ENCODE measurements around the gene FAM174B.

The FAM174B gene

DNA sequence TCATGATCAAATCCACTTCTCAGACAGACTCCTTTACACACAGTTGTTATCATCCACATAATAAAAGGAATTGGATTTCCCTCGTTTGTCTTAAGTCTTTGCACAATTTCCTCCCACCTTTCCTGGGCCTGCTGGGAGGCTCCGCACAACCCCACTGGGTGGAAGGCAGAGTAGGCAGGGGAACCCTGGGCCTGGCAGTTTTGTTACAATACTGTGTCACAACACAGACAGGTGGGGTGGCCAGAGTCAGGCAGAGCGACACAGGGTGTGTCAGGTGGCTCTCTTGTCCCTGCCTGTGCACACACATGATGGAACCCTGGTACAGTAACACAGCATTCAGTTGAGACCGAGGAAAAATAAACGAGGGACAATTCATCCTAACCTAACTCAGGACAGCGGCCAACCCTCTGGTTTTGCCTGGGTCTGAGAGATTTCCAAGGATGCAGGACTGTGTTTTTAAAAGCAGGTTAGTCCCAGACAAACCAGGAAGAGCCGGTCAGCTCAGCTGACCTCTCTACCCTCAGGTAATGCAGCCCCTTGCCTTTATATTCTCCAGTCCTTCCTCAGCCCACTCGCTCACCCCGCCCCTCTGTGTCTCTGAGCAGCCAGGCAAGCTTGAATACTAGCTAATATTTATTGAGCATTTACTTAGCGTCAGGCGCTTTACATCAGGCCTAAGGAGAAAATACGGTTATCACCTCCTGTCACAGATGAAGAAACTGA lies 8.8 kb upstream of the FAM174B start:
- no peak for DNase-seq (ENCODE audit: low spot score)

DNA sequence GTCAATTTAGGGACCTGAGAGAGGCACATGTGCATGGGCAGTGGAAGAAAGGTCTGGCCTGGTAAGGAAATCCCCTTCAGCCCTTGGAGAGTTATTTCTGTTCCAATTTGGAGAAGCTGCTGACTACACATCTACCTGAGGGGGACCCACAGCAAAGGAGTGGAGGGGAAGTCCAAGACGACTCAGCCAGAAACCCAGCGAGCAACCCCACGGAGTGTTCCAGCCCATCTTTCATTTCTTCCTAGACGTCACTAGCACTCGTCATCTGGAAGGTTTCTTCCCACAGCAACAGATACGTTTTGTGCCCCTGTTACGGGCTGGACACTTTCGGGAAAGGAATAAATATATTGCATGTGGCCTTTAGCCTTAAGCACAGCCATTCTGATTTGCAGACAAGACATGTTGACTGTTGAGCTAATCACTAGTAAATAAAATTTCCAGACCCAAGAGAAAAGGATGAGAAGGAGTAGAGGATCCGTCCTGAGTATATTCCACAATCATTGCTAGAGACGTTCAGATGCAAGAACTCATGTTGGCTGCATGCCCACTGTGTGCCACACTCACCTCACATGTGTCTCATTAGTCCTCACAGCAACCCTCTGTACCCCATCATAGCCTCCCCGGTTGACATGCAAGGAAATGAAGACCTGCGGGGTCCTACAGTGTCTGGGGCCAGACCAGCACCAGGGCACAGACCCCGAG lies 7.8 kb upstream of the FAM174B start:
- no peak for DNase-seq (ENCODE audit: low spot score)

DNA sequence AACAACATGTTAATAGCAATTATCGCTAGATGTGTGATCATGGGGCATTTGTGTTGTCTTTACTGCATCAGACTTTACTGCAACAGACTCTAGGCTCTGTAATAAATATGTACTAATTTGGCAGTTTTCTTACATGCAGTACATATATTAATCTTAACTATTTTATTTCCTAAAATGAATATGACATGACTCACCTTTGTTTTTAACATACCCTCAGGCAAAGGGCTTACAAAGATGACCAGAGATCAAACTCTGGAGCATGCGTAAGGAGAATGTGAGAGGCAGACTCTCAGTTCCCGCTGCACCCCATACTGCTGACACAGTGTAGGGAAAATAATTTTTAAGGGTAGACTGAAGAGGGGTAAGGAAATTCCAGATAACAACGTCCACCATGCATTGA lies 7.2 kb upstream of the FAM174B start:
- DNase-seq (ENCODE audit: low spot score) = no peak

DNA sequence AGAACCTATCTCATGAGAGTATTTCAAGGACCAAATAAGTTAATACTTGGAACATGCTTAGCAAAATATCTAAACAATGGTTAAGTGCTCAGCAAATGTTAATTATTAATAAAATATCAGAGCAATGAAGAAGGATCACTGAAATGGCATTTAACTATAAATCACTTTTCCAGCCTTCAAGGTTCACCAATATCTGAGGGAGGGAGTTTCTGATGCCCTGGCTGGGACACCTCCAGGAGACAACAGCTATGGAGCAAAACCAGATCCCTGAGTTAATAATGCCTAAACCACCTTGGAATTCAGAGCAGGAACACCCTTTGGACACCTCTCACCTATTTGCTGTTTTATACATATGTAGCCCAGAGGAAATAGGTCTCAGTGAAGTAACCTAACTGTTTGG lies 6.4 kb upstream of the FAM174B start:
- no peak for DNase-seq (ENCODE audit: low spot score)

DNA sequence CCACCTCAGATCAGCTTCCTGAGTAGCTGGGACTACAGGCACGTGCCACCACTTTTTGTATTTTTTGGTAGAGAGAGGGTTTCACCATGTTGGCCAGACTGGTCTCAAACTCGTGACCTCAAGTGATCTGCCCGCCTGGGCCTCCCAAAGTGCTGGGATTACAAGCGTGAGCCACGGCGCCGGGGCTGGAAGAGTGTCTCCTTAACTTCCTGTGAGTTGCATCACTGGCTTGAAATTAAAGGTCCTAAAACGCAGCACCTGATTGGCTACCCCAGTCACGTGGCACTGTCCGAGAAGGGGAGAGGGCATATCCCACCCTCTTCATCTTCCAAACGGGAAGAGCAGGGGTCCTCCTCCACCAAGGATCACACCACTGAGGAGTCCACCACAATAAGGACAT lies 5.5 kb upstream of the FAM174B start:
- no peak for DNase-seq (ENCODE audit: low spot score)

DNA sequence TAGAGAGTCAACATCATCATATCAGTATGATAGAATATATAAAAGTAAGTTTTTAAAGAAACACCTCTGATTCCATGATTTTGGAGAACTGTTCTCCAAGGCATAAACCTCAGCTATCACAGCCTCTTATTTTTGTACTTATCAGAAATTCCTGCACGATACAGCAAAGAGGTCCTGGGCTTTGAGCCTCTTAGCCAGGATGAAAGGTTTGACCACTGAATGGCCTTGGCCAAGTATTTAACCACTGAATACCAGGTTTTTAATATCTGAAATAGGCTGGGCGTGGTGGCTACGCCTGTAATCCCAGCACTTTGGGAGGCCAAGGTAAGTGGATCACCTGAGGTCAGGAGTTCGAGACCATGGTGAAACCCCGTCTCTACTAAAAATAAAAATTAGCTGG lies 1.9 kb upstream of the FAM174B start:
- no peak for DNase-seq (ENCODE audit: low spot score)

DNA sequence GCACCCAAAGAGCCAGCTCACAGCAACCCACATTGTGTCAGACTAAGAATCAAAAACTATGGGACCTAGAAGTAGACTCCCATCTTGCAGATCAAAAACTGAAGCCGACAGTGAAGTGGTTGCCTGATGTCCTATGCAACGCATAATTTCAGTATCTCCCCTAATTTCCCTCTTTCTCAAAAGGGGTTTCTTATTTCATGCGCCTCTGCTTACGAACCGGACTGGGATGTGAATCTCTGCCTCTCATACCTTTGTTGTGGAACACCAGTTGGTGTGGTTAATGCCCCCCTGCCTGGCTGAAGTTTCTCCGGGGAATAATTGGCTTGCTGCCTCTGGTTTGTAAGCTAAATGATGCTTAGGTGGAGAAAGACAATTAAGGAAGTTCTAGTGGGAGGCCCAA lies 514 bp upstream of the FAM174B start:
- DNase-seq (ENCODE audit: low spot score) = no peak

DNA sequence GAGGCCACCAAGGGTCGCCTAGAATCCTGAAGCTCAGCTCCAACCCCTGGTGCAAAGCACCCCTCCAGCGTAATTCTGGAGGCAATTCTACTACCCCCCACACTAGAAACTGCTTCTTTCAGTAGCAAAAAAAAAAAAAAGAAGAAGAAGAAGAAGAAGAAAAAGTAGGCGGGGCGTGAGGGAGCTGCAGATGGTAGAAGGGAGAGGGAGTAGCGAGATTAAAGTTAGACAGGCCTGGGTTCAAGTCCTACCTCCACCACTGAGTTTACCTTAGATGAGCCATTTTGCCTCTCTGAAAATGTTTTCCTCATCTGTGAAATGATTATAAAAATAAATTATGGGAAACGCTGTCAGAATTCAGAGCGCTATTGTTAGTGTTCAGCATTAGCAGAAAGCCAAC lies 913 bp downstream of the FAM174B start:
- no peak for DNase-seq (ENCODE audit: low spot score)

DNA sequence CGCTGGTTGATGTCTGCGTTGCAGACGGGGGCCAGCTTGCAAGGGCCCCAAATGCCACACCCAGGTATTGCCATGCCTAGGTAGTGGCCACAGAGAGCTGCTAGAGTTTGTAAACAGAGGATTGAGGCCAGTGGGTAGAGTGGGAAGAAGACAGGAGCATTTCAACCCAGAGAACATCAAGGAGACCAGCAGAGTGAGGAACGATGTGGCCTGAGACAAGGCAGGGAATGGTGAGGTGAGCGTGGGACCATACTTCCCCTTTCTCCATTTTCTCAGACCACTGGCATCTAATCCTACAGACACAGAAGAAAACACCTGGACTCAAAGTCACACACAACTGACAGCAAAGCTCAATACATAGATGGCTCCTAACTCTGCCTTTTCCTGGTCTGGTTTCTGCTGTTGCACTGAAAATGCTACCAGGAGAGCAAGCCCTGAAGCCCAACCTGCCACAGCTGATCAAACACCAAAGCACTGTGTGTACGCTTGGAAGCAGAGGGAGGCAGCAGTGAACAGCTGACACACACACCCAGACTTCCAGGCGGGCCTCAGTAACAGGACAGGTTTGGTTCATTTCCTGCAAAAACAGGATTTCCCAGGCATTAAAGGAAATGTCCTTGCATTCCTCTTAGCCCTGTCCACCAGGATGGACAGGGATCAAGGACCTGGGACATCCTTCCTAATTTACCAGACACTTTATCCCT lies 1.6 kb downstream of the FAM174B start:
- DNase-seq (ENCODE audit: low spot score) = no peak

DNA sequence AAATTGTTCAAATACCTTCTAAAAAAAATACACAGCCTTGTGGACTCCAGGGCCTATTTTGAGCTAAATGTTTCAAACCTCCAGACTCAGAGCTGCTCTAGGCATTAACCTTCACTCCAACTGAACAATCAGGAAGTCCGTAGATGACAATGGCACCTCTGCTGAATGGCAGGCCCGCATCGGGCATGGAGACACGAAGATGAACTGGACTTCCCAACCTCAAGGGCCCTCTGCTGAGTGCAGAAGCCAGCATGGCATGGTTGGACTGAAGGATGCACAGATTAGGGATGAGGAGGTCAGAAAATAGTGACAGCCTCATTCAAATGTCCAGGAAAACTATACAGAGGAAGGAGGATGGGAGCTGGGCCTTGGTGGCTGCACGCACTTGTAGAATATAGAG lies 2.2 kb downstream of the FAM174B start:
- DNase-seq (ENCODE audit: low spot score) = no peak

DNA sequence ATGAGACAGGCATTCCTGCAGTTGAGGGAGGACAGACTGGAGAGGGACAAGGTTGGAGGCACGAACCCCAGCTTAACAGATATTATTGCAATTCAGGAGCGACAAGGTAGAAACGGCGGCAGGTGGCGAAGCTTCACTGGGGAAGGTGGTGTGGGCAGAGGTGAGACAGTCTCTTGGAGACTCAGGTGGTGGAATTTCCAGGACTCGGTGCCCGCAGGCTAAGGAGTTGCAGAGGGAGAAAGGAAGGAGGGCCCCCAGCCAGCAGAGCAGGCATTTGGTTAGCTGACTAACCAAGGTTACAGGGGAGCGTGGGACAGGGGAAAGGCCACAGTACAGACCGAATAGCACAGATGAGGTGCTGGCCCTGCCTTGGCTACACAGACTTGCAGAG lies 3.0 kb downstream of the FAM174B start:
- DNase-seq (ENCODE audit: low spot score) = no peak

DNA sequence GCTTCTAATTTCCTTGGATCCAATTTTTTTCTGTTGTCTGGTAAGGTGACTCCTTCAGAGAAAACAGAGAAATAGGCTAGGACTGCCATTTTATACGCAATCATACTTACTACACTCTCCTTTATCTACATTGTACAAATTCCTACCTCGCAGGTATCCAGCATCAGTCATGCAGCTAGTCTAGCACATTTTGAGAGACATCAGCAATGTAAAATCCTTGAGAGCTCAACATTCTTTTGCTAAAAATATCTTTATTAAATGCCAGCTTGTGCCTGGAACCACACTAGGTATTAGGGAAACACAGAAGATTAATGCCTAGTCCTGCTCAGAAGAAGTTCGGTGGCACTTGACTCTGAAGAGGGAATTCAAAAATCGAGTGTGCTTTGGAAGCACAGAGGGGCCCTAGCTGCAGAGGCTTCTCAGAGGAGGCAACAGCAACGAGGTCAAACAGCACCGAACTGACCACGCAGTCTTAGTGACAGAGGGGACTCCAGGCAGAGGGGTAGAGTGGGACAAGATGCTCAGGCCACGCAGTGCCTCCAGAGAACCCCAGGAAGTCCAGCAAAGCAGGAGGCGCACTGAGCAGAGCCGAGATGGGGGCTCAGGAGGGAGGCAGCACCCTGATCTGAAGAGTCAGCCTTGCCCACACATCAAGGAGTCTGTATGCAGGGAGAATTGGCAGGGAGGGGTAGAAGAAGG lies 3.5 kb downstream of the FAM174B start:
- no peak for DNase-seq (ENCODE audit: low spot score)

DNA sequence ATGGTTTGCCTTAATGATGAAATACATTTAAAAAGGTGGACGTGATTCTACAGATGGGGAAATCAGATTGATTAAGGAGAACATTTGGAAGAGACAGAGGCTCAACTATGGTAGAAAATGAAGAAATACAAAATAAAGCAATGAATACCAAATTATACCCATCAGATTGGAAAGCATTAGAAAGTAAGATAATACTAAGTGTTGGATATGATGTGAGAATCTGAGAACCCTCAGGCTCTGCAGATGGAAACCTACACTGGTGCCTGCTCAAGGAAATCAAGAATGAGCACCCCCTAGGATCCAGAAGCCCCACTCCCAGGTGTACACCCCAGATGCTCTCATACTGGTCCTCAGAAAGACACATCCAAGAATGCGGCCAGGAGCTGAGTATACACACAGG lies 4.6 kb downstream of the FAM174B start:
- no peak for DNase-seq (ENCODE audit: low spot score)

DNA sequence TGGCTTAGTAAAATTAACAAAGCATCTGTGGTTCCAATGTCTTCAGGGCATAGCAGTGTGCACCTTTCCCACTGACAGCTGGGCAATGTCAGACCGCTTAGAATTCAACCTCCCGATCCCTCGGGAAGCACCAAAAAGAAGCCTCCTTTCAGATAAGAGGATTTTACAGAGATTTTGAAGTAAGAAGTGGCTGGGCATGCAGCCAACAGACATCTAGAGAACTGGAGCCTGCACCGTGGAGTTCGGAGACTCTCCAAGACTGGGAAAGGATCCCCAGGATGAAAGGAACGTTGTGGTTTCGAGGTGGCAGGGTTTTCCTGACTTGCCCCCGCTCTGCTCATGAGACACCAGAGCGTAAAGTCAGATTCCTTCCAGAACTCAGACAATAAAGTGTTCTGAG lies 5.3 kb downstream of the FAM174B start:
- no peak for DNase-seq (ENCODE audit: low spot score)

DNA sequence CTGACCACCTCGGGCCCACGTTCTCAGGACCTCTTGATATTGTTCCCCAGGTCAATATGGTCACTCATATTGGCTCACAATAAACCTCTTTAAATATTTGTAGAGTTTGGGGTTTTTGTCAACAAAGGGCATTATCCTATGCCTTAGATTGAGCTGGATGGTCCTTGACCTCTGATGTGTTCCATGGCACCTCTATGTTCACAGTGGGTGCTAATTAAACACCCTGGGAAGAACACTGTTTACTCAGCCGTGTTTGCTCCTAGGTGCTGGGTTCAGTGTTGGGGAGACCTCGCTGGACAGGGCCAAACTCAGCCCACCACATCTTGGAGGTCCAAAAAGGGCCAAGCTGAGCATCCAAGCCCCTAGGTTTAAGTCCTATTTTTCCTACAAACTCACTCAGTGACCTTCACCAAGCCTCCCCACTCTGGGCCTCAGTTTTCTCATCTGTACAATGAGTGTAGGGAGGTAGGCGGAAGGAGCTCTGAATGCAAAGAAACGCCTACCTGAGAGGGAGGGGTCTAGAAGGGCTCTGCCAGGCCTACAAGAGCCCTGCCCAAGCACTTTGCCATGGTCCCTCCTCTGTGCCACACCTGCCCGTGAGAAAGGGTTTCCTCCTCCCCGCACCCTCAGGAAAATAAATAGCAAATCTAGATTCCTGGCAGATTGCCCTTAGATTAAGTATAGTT lies 7.2 kb downstream of the FAM174B start:
- DNase-seq (ENCODE audit: low spot score) = no peak

DNA sequence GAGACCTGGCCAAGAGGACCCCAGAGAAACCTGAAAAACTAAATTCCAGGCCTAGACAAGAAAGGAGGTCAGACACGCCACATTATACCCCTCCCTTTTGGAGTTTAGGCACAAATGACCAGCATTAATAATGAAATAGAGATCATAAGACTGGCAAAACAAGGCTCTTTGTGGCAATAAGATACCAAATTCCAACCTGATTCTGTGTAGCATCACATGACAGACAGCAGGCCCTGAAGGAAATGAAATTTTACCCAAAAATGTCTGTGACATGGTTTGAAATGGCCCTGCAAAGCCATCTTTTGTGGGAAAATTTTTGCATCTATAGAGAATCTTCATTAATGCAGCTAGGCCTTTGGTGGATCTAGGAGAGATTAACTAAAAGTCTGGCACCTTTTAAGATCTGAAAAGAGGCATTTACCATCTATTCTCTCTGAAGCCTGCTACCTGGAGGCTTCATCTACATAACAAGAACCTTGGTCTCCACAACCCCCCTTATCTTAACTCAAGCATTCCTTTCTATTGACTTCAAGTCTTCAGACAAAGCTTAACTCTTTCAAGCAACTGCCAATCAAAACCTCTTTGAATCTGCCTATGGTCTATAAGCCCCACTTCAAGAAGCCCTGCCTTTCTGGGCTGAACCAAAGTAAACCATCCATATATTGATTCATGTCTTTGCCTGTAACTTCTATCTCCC lies 8.0 kb downstream of the FAM174B start:
- DNase-seq (ENCODE audit: low spot score) = no peak

DNA sequence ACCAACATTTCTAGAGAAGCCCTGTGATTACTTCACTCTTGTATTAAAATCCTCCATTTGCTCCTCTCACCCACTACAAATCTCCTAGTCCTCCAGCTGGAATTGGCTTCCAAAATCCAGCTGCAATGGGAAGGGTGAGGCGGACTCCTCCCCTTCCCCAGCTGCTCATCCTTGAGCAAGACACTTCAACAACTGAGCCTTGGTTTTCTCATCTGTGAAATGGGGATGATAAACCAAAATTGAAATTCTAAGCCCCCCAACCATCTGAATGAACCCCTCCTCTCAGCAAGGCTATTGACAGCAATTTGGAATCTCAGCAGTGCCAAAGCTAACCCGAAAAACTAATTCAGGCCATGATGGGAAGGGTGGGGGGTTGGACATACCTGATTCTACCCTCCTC lies 9.4 kb downstream of the FAM174B start:
- no peak for DNase-seq (ENCODE audit: low spot score)

DNA sequence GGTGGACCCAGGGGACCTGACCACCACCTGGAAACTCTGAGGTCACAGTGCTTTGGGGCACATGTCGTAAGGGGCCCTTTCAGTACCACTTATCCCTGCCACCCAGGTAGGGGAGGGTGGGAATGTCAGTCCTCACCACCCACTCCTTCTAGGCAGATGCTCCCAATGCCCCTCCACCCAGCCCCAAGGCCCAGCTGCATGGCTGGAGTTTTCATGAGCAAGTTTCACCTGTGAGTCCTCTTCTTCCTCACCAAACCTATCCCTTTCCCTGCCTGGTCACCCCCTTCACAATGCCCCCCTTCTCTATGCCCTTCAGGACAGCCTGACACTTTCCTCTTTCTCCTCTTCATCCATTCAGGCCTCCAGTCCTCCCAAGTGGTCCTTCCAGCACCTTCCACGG lies 9.8 kb downstream of the FAM174B start:
- no peak for DNase-seq (ENCODE audit: low spot score)

DNA sequence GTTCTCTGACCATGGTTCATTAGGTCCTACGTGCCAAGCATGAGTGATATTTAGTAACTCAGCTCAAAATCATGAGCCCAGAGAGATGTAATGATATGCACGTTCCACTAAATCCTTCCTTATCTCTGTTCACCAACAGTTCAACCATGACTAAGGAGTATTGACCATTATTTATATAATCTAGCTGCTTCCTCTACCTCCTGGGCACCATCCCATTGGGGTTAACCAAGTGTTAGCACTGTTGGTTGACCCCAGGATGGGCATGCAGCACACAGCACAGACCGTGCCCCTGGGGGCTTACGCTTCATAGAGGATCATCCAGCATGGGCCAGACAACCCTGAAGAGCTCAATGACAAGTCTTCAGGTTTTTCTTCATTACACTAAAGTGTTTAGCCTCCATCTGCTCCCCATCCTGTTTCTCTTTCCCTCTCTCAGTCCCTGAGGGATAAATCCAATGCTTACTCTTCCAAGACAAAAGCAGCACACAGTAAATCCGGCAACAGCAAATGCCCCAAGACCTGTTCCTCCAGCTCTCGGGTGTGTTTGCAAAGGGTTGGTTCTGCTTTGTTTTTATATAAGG lies 10.4 kb downstream of the FAM174B start:
- no peak for DNase-seq (ENCODE audit: low spot score)

DNA sequence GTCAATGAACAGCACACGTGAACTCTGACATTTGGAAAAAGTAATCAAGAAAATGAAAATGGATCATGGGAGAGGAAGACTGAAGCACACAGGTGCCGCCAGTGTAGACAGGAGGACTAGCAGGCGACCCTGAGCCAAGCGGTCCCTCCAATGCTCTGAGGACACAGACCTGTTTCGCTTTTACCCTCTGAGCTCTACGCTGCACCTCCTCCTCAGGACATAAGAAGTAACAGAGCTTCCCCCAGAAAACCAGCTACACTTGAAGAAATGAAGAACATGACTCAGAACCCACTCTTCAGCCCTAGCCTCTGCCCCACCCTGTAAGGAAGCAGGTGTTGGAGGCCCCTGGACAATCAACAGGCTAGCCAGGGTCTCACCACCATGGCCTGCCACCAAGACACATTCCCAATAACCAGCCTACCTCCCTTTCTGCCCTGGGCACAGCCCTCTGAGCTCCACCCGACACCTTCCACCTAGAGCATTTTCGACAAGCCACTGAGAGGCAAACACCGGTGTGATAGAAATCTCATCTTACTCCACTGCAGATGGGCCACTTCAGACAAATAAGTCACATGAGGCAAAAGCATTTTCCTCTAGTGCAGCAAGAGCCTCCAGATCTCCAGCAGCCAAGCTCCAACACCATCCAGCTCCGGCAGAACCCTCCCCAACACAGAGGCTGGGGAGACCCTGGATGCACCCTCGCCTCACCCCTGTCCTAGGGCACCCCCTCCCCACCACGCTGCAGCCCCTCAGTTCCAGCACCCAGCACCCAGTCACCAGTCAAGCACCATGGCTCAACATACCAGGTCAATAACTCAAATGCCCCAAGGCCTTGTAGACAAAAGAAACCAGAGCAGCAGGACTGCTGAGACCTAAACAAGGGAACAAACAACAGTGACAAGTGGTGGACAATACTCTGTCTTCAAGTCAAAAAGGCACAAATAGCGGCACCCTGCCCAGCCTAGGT lies 11.4 kb downstream of the FAM174B start:
- DNase-seq (ENCODE audit: low spot score) = no peak
